Karpas-422 (cell line): ENCODE results near the gene BAHCC1. TPM values are rescaled to one million over a fixed set of nuclear protein-coding genes. Genes with fewer than 3 reads are reported as not detected.
"Not testable (repeated sequence)": the region's sequence is repeated elsewhere in the genome, so short reads cannot be mapped to it uniquely, and the experiment has no call there.

ENCODE experiments used
- DNase-seq: peaks from one replicate; pipeline ENCODE4 v3.0.0-alpha.2; 2015
- H2AFZ ChIP-seq: fragments of 200-600 bp; sonication (generic); 2 replicates; pipeline ENCODE4 v1.6.1; 2014; ENCODE audit warnings: antibody characterized with exemption, low read length, mixed read lengths
- H3K27ac ChIP-seq: fragments of 200-600 bp; sonication (generic); 2 replicates; pipeline ENCODE4 v1.5.1; 2014; ENCODE audit warnings: mild to moderate bottlenecking, low read length, moderate library complexity
- H3K27me3 ChIP-seq: fragments of 200-600 bp; sonication (generic); 2 replicates; pipeline ENCODE4 v1.6.1; 2014; ENCODE audit warnings: low read length, mixed read lengths
- H3K36me3 ChIP-seq: fragments of 200-600 bp; sonication (generic); 2 replicates; pipeline ENCODE4 v1.6.1; 2014; ENCODE audit warnings: low read length, mixed read lengths; ENCODE audit not compliant: insufficient read depth
- H3K4me1 ChIP-seq: fragments of 200-600 bp; sonication (generic); 2 replicates; pipeline ENCODE4 v1.6.1; 2014; ENCODE audit warnings: mild to moderate bottlenecking, low read length, mixed read lengths
- H3K4me2 ChIP-seq: fragments of 200-600 bp; sonication (generic); 2 replicates; pipeline ENCODE4 v1.6.1; 2014; ENCODE audit warnings: low read length, low read depth, mild to moderate bottlenecking; ENCODE audit not compliant: poor library complexity, severe bottlenecking
- H3K4me3 ChIP-seq: fragments of 200-600 bp; sonication (generic); 2 replicates; pipeline ENCODE4 v1.5.1; 2014; ENCODE audit warnings: mild to moderate bottlenecking, antibody characterized with exemption, low read length, mixed read lengths
- H3K79me2 ChIP-seq: fragments of 200-600 bp; sonication (generic); 2 replicates; pipeline ENCODE4 v1.6.1; 2014; ENCODE audit warnings: mild to moderate bottlenecking, low read length, mixed read lengths
- H3K9ac ChIP-seq: fragments of 200-600 bp; sonication (generic); 2 replicates; pipeline ENCODE4 v1.6.0; 2014; ENCODE audit warnings: low read length
- H3K9me2 ChIP-seq: fragments of 200-600 bp; sonication (generic), shearing (Covaris generic); replicated peaks from 2 replicates; pipeline ENCODE4 v1.6.0; 2014; ENCODE audit warnings: mild to moderate bottlenecking, low read length, moderate library complexity; ENCODE audit not compliant: insufficient read depth
- H3K9me3 ChIP-seq: fragments of 300-700, 200-600 bp; sonication (generic); 2 replicates; pipeline ENCODE4 v1.6.1; 2014; ENCODE audit warnings: low read length, mixed read lengths
- H4K20me1 ChIP-seq: fragments of 200-600 bp; sonication (generic); 2 replicates; pipeline ENCODE4 v1.6.1; 2014; ENCODE audit warnings: mild to moderate bottlenecking, antibody characterized with exemption, low read length, low read depth; ENCODE audit not compliant: insufficient read depth
- total RNA-seq: library from RNA; depleted of rRNA; stranded (reverse); fragments of >200 nt; shearing (Covaris generic); gene quantifications from 2 replicates; pipeline ENCODE4 v1.2.3, GENCODE V29; 2014; ENCODE audit warnings: low replicate concordance

Gene BAHCC1
- total RNA-seq, 1 experiment from 2014 or later, result not detected

- Histone ChIP-seq H3K27ac (no peak overlapping the region), H3K79me2 (no peaks in the 10 kb centered on the region), H4K20me1 (no peaks in the 10 kb centered on the region), H3K9me2 (no peaks in the 10 kb centered on the region), H3K4me3 (no peak overlapping the region), H3K36me3 (no peaks in the 10 kb centered on the region), H3K27me3 (no peaks in the 10 kb centered on the region), H3K9ac (no peak overlapping the region), H3K4me2 (no peak overlapping the region), H3K4me1 (no peaks in the 10 kb centered on the region), H2AFZ (no peak overlapping the region), H3K9me3 (peaks cover 9% of the 10 kb centered on the region; the same call in 1 of the 2 replicates)
- no peak for DNase-seq
Observed at GRCh38 chr17:81424151-81425017, 29.1 kb downstream of the BAHCC1 start.

GRCh38 chr17:81425041-81425440 lies 29.8 kb downstream of the BAHCC1 start:
- H3K4me1 ChIP-seq, H3K4me2 ChIP-seq, H3K27me3 ChIP-seq, H3K9me2 ChIP-seq, H3K9ac ChIP-seq, H4K20me1 ChIP-seq, H3K9me3 ChIP-seq, H2AFZ ChIP-seq, H3K4me3 ChIP-seq, H3K36me3 ChIP-seq, DNase-seq, H3K79me2 ChIP-seq, H3K27ac ChIP-seq: not testable (repeated sequence)

GRCh38 chr17:81425716-81426392 lies 30.6 kb downstream of the BAHCC1 start:
- not testable (repeated sequence) for H2AFZ ChIP-seq, H3K9ac ChIP-seq, H3K27me3 ChIP-seq, H3K4me3 ChIP-seq, H4K20me1 ChIP-seq, H3K79me2 ChIP-seq, H3K9me3 ChIP-seq, DNase-seq, H3K4me2 ChIP-seq, H3K36me3 ChIP-seq, H3K4me1 ChIP-seq, H3K9me2 ChIP-seq, H3K27ac ChIP-seq

- Histone ChIP-seq H3K27me3 (no peaks in the 10 kb centered on the region), H3K27ac (no peak overlapping the region), H3K9ac (no peak overlapping the region), H4K20me1 (no peaks in the 10 kb centered on the region), H3K79me2 (no peaks in the 10 kb centered on the region), H3K4me3 (no peak overlapping the region), H3K36me3 (no peaks in the 10 kb centered on the region), H3K9me3 (peaks cover 9% of the 10 kb centered on the region; the same call in 1 of the 2 replicates), H3K4me2 (no peak overlapping the region), H3K4me1 (no peaks in the 10 kb centered on the region), H2AFZ (no peak overlapping the region), H3K9me2 (no peaks in the 10 kb centered on the region)
- no peak for DNase-seq
Observed at GRCh38 chr17:81426393-81427172, 31.3 kb downstream of the BAHCC1 start.

- Histone ChIP-seq H3K27ac (no peak overlapping the region), H2AFZ (no peak overlapping the region), H3K4me2 (no peak overlapping the region), H3K9ac (no peak overlapping the region), H4K20me1 (no peaks in the 10 kb centered on the region), H3K4me3 (no peak overlapping the region), H3K79me2 (no peaks in the 10 kb centered on the region), H3K27me3 (no peaks in the 10 kb centered on the region), H3K9me2 (no peaks in the 10 kb centered on the region), H3K36me3 (no peaks in the 10 kb centered on the region), H3K9me3 (peaks cover 9% of the 10 kb centered on the region; the same call in 1 of the 2 replicates), H3K4me1 (no peaks in the 10 kb centered on the region)
- no peak for DNase-seq
Observed at GRCh38 chr17:81427173-81428120, 32.2 kb downstream of the BAHCC1 start.

- H3K9me2 ChIP-seq, result no peaks in the 10 kb centered on the region
- DNase-seq, result no peak
- no peak overlapping the region for H2AFZ ChIP-seq
- no peak overlapping the region for H3K27ac ChIP-seq
- no peaks in the 10 kb centered on the region for H3K27me3 ChIP-seq
- H3K36me3 ChIP-seq, result no peaks in the 10 kb centered on the region
- no peaks in the 10 kb centered on the region for H3K79me2 ChIP-seq
- no peak overlapping the region for H3K4me2 ChIP-seq
- H3K9ac ChIP-seq, result no peak overlapping the region
- peaks cover 9% of the 10 kb centered on the region; the same call in 1 of the 2 replicates for H3K9me3 ChIP-seq
- no peak overlapping the region for H3K4me3 ChIP-seq
- no peaks in the 10 kb centered on the region for H3K4me1 ChIP-seq
- H4K20me1 ChIP-seq, result no peaks in the 10 kb centered on the region
Observed at GRCh38 chr17:81428121-81428515, 32.9 kb downstream of the BAHCC1 start.

GRCh38 chr17:81428516-81428915 lies 33.3 kb downstream of the BAHCC1 start:
- DNase-seq, result no peak
- H3K27me3 ChIP-seq, result no peaks in the 10 kb centered on the region
- H3K9ac ChIP-seq, result no peak overlapping the region
- no peak overlapping the region for H3K4me3 ChIP-seq
- no peaks in the 10 kb centered on the region for H3K36me3 ChIP-seq
- H4K20me1 ChIP-seq, result no peaks in the 10 kb centered on the region
- H3K27ac ChIP-seq, result no peak overlapping the region
- peaks cover 9% of the 10 kb centered on the region; the same call in 1 of the 2 replicates for H3K9me3 ChIP-seq
- H3K4me1 ChIP-seq, result no peaks in the 10 kb centered on the region
- H2AFZ ChIP-seq, result no peak overlapping the region
- no peaks in the 10 kb centered on the region for H3K9me2 ChIP-seq
- H3K79me2 ChIP-seq, result no peaks in the 10 kb centered on the region
- no peak overlapping the region for H3K4me2 ChIP-seq
